Testis (tissue), 3 donors: ENCODE data around the gene CBLB. TPM values are rescaled to one million over a fixed set of nuclear protein-coding genes. Genes with fewer than 3 reads are reported as not detected.

Source experiments
- DNase-seq: peaks from one replicate; pipeline ENCODE4 v3.0.0-alpha.2; 2019
- H3K27ac ChIP-seq, 2 donors: fragments of 200-600 bp; sonication (generic); one replicate each; pipeline ENCODE4 v1.5.1; 2019
- H3K27me3 ChIP-seq: fragments of 200-600 bp; sonication (generic); one replicate; pipeline ENCODE4 v1.5.1; 2019
- H3K36me3 ChIP-seq: fragments of 200-600 bp; sonication (generic); one replicate; pipeline ENCODE4 v1.5.1; 2017; ENCODE audit warnings: low read depth; ENCODE audit errors: missing control alignments
- H3K4me1 ChIP-seq: fragments of 200-600 bp; sonication (generic); one replicate; pipeline ENCODE4 v1.5.1; 2019
- H3K4me3 ChIP-seq, 2 donors: fragments of 200-600 bp; sonication (generic); one replicate each; pipeline ENCODE4 v1.5.1; 2017 to 2019
- H3K9me3 ChIP-seq: fragments of 200-600 bp; sonication (generic); one replicate; pipeline ENCODE4 v1.5.1; 2017
- CTCF ChIP-seq, 3 experiments: fragments of 450-650 bp in 2 of 3; fragments of 200-600 bp in 1 of 3; sonication (generic) in 1 of 3; IDR thresholded peaks; one replicate each; pipeline ENCODE4 v1.5.1; 2016 to 2019; ENCODE audit warnings: antibody characterized with exemption in 3 of 3, mild to moderate bottlenecking in 2 of 3, moderate library complexity in 1 of 3
- POLR2A ChIP-seq: fragments of 450-650 bp; IDR thresholded peaks from one replicate; pipeline ENCODE4 v1.6.1; 2017; ENCODE audit warnings: antibody characterized with exemption, mild to moderate bottlenecking, moderate library complexity
- WGBS, 2 donors: methylation state at CpG; one replicate each; pipeline ENCODE4 v1.1.5; 2018; 5-methylcytosine and 5-hydroxymethylcytosine counted together
- intact Hi-C: fragments of 100-400 bp; cut with DNase I; formaldehyde crosslinking; loops from one replicate; pipeline ENCODE4 v1.15.1; 2023; ENCODE audit warnings: low total_unique reads
- polyA plus RNA-seq: library from polyadenylated mRNA; stranded (reverse); fragments of 350-450 nt; fragmentation: Illumina TruSeq; extraction: RNeasy Lipid Tissue Mini Kit (QIAGEN cat#74804); gene quantifications from one replicate; pipeline ENCODE4 v1.2.3, GENCODE V29; 2014; ENCODE audit warnings: low read depth, low replicate concordance; ENCODE audit not compliant: insufficient read depth
- total RNA-seq, 2 donors: library from RNA; depleted of rRNA; stranded (reverse); fragments of >200 nt; gene quantifications; one replicate each; pipeline ENCODE4 v1.2.3, GENCODE V29; 2016

The CBLB gene
- total and polyA plus RNA-seq, 3 donors from 2014 or later, result 33.0 to 73.6 (median 65.9) TPM

GRCh38 chr3:105780107-105780506 lies 88.7 kb downstream of the CBLB start:
- no peak overlapping the region for H3K27ac ChIP-seq
- WGBS, 2 donors, result 94% methylated on average over 2 of the region's 2 CpGs
- no peaks in the 10 kb centered on the region for H3K27me3 ChIP-seq
- peaks cover 3% of the 10 kb centered on the region for H3K4me1 ChIP-seq
- H3K36me3 ChIP-seq, result no peaks in the 10 kb centered on the region
- intact Hi-C loops, result no loop called here
- no peak for DNase-seq
- no peaks in the 10 kb centered on the region for H3K9me3 ChIP-seq
- H3K4me3 ChIP-seq, result no peak overlapping the region
- no peak for TF ChIP-seq CTCF (IDR thresholded peaks at IDR 0.05)
- TF ChIP-seq POLR2A, result no peak

GRCh38 chr3:105775368-105775767 lies 93.4 kb downstream of the CBLB start:
- TF ChIP-seq POLR2A (no peak), CTCF (IDR thresholded peaks at IDR 0.05) (no peak)
- WGBS, 2 donors, result 64 to 65% methylated on average over 3 of the region's 3 CpGs
- Histone ChIP-seq H3K27ac (no peak overlapping the region), H3K9me3 (no peaks in the 10 kb centered on the region), H3K27me3 (no peaks in the 10 kb centered on the region), H3K4me3 (no peak overlapping the region), H3K36me3 (no peaks in the 10 kb centered on the region), H3K4me1 (no peaks in the 10 kb centered on the region)
- no peak for DNase-seq
- intact Hi-C loops, result no loop called here

- no peak overlapping the region for H3K4me3 ChIP-seq
- DNase-seq, result no peak
- intact Hi-C loops, result no loop called here
- TF ChIP-seq CTCF (IDR thresholded peaks at IDR 0.05) (no peak), POLR2A (no peak)
- no peaks in the 10 kb centered on the region for H3K36me3 ChIP-seq
- no peaks in the 10 kb centered on the region for H3K9me3 ChIP-seq
- WGBS, 2 donors, result 76 to 88% methylated on average over 1 of the region's 1 CpG
- H3K27ac ChIP-seq, result no peak overlapping the region
- no peaks in the 10 kb centered on the region for H3K4me1 ChIP-seq
- no peaks in the 10 kb centered on the region for H3K27me3 ChIP-seq
These were observed 94.2 kb downstream of the CBLB start for GRCh38 chr3:105774444-105775180.

GRCh38 chr3:105773291-105773690 lies 95.5 kb downstream of the CBLB start:
- H3K27me3 ChIP-seq, result no peaks in the 10 kb centered on the region
- WGBS, 2 donors, result 93% methylated on average over 5 of the region's 5 CpGs
- DNase-seq, result no peak
- H3K4me3 ChIP-seq, result no peak overlapping the region
- no peak overlapping the region for H3K27ac ChIP-seq
- no peaks in the 10 kb centered on the region for H3K4me1 ChIP-seq
- H3K9me3 ChIP-seq, result no peaks in the 10 kb centered on the region
- TF ChIP-seq CTCF (IDR thresholded peaks at IDR 0.05), result no peak
- no peaks in the 10 kb centered on the region for H3K36me3 ChIP-seq
- intact Hi-C loops, result no loop called here

- Histone ChIP-seq H3K9me3 (no peaks in the 10 kb centered on the region), H3K4me1 (no peaks in the 10 kb centered on the region), H3K4me3 (no peak overlapping the region), H3K27me3 (no peaks in the 10 kb centered on the region), H3K36me3 (no peaks in the 10 kb centered on the region), H3K27ac (no peak overlapping the region)
- intact Hi-C loops, result no loop called here
- WGBS, 2 donors, result 85 to 92% methylated on average over 2 of the region's 2 CpGs
- no peak for DNase-seq
- TF ChIP-seq POLR2A (no peak), CTCF (IDR thresholded peaks at IDR 0.05) (no peak)
These were observed 96.2 kb downstream of the CBLB start for GRCh38 chr3:105772635-105773034.
